Endodermal cell (in vitro differentiated cells): Measurements from ENCODE around the gene CNTN4. TPM values are rescaled to one million over a fixed set of nuclear protein-coding genes. Genes with fewer than 3 reads are reported as not detected.

Experiments used
- DNase-seq: peaks from one replicate; pipeline ENCODE4 v3.0.0-alpha.2; 2017
- H3K27ac ChIP-seq: 2 replicates; pipeline ENCODE4 v1.5.1; 2013; ENCODE audit warnings: mild to moderate bottlenecking, low read depth, low read length, moderate library complexity
- H3K27me3 ChIP-seq: 2 replicates; pipeline ENCODE4 v1.6.1; 2013; ENCODE audit warnings: mild to moderate bottlenecking, low read length, moderate library complexity; ENCODE audit not compliant: insufficient read depth, control insufficient read depth, poor library complexity, severe bottlenecking
- H3K36me3 ChIP-seq: 2 replicates; pipeline ENCODE4 v1.7.0; 2013; ENCODE audit warnings: mild to moderate bottlenecking, low read length, moderate library complexity; ENCODE audit not compliant: control insufficient read depth, insufficient read depth
- H3K4me1 ChIP-seq: one replicate; pipeline ENCODE4 v1.7.0; 2013; ENCODE audit warnings: low read length; ENCODE audit not compliant: control insufficient read depth, insufficient read depth
- H3K4me3 ChIP-seq: 2 replicates; pipeline ENCODE4 v1.5.1; 2013; ENCODE audit warnings: mild to moderate bottlenecking, low read length, moderate library complexity
- H3K9ac ChIP-seq: 2 replicates; pipeline ENCODE4 v1.6.1; 2013; ENCODE audit warnings: mild to moderate bottlenecking, low read length, moderate library complexity; ENCODE audit not compliant: poor library complexity, severe bottlenecking; ENCODE audit errors: extremely low read depth
- H3K9me3 ChIP-seq: 2 replicates; pipeline ENCODE4 v1.6.1; 2013; ENCODE audit warnings: mild to moderate bottlenecking, low read length, moderate library complexity; ENCODE audit not compliant: control insufficient read depth
- H3K27ac Mint-ChIP-seq: 2 replicates; pipeline ENCODE4 v1.8.0; 2020; ENCODE audit warnings: mixed read lengths
- H3K27me3 Mint-ChIP-seq: 2 replicates; pipeline ENCODE4 v1.8.0; 2021; ENCODE audit warnings: mild to moderate bottlenecking, mixed read lengths; ENCODE audit not compliant: insufficient read depth
- H3K36me3 Mint-ChIP-seq: 2 replicates; pipeline ENCODE4 v1.8.0; 2020; ENCODE audit warnings: low read depth, mixed read lengths
- H3K4me1 Mint-ChIP-seq: 2 replicates; pipeline ENCODE4 v1.8.0; 2020; ENCODE audit warnings: mixed read lengths
- H3K4me3 Mint-ChIP-seq: 2 replicates; pipeline ENCODE4 v1.8.0; 2020; ENCODE audit warnings: mild to moderate bottlenecking, moderate library complexity, mixed read lengths
- H3K9me3 Mint-ChIP-seq: 2 replicates; pipeline ENCODE4 v1.8.0; 2020; ENCODE audit warnings: mild to moderate bottlenecking, mixed read lengths
- WGBS, 2 experiments: methylation state at CpG; one replicate each; pipeline versions ENCODE4 v1.1.5 to v1.1.7; 2013; ENCODE audit warnings: missing lambda C conversion rate in 2 of 2, mixed read lengths in 1 of 2; ENCODE audit not compliant: insufficient coverage in 1 of 2, insufficient read length in 1 of 2; 5-methylcytosine and 5-hydroxymethylcytosine counted together
- total RNA-seq, 2 donors: library from RNA; stranded (reverse); fragmentation: NEBNext Ultra II Directional in 1 of 2; extraction: Animal tissue kit (Norgen Biotek cat#: 25700) in 1 of 2; gene quantifications; 2 replicates in 1 of 2; 3 replicates in 1 of 2; pipeline ENCODE4 v1.2.1, GENCODE V29; 2021
- TF ChIP-seq, protein P1 (sequence below): fragments of 200-600 bp; sonication (generic); conservative IDR thresholded peaks from 2 replicates; pipeline ENCODE4 v1.5.0; 2021; ENCODE audit warnings: antibody characterized with exemption, mild to moderate bottlenecking

The CNTN4 gene
- total RNA-seq, 2 donors from 2014 or later: 10.8 to 11.1 TPM

DNA sequence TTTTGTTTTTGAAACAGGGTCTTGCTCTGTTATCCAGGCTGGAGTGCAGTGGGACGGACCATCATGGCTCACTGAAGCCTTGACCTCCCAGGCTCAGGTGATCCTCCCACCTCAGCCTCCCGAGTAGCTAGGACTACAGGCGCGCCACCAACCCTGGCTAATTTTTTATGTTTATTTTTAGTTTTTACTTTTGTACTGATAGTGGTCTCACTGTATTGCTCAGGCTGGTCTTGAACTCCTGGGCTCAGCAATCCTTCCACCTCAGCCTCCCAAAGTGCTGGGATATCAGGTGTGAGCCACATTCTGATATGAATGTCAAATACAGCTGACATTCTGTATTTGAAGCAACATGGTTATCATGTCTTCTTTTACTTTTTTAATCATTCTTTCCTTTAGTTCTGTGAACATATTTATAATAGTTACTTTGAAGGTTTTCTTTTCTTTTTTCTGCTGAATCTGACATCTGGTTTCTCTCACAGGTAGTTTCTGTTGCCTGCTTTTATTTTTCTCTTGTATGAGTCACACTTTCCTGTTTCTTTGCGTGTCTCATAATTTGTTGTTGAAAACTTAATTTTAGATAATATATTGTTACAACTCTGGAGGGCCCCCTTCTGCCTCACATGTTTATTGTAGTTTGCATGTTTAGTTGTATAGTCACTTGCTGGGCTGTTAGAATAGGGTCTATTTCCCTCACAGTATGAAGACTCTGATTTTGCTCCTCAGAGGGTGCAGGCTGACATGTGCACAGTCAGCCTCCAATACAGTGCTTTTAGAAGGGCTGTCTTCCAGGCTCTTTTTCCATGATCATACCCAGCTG lies 8.4 kb upstream of the CNTN4 start:
- no peak overlapping the region for H3K4me3 ChIP-seq
- TF ChIP-seq, protein P1, sequence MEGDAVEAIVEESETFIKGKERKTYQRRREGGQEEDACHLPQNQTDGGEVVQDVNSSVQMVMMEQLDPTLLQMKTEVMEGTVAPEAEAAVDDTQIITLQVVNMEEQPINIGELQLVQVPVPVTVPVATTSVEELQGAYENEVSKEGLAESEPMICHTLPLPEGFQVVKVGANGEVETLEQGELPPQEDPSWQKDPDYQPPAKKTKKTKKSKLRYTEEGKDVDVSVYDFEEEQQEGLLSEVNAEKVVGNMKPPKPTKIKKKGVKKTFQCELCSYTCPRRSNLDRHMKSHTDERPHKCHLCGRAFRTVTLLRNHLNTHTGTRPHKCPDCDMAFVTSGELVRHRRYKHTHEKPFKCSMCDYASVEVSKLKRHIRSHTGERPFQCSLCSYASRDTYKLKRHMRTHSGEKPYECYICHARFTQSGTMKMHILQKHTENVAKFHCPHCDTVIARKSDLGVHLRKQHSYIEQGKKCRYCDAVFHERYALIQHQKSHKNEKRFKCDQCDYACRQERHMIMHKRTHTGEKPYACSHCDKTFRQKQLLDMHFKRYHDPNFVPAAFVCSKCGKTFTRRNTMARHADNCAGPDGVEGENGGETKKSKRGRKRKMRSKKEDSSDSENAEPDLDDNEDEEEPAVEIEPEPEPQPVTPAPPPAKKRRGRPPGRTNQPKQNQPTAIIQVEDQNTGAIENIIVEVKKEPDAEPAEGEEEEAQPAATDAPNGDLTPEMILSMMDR: no peak
- Mint-ChIP-seq H3K27ac (no peak overlapping the region), H3K9me3 (peaks cover 9% of the 10 kb centered on the region), H3K27me3 (peaks cover 4% of the 10 kb centered on the region), H3K36me3 (no peaks in the 10 kb centered on the region), H3K4me1 (peaks cover 10% of the 10 kb centered on the region), H3K4me3 (no peak overlapping the region)
- H3K4me1 ChIP-seq: no peaks in the 10 kb centered on the region
- WGBS, 2 experiments: 89% methylated on average over 5 of the region's 5 CpGs; no CpG with 5 or more reads in 1 of the 2 experiments
- H3K9me3 ChIP-seq: peaks cover 22% of the 10 kb centered on the region
- H3K9ac ChIP-seq: no peak overlapping the region
- no peak for DNase-seq
- H3K27me3 ChIP-seq: no peaks in the 10 kb centered on the region
- H3K36me3 ChIP-seq: no peaks in the 10 kb centered on the region
- no peak overlapping the region for H3K27ac ChIP-seq

DNA sequence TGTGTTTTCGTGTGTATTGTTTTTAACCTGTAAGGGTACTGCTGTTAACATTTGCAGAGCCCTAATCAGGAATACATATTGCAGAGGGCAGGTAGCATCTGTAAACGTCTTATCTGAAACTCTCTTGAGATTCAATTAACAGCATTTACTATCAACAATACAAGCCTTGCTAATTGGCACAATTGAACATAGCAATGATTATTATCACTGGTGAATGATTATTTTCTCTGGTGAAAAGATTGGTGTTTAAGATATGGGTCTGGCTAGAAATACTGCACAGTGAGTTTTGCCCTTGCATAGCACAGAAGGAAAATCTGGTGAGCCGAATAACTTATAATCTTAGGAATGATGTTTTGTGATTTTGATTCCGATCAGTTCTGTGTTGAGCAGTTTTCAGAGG lies 5.9 kb upstream of the CNTN4 start:
- Histone ChIP-seq H3K27me3 (peaks cover 20% of the 10 kb centered on the region), H3K9me3 (peaks cover 21% of the 10 kb centered on the region), H3K36me3 (no peaks in the 10 kb centered on the region), H3K27ac (no peak overlapping the region), H3K9ac (no peak overlapping the region), H3K4me3 (no peak overlapping the region), H3K4me1 (no peaks in the 10 kb centered on the region)
- Mint-ChIP-seq H3K9me3 (peaks cover 9% of the 10 kb centered on the region), H3K27me3 (peaks cover 27% of the 10 kb centered on the region), H3K27ac (no peak overlapping the region), H3K36me3 (no peaks in the 10 kb centered on the region), H3K4me3 (no peak overlapping the region), H3K4me1 (peaks cover 26% of the 10 kb centered on the region)
- DNase-seq: no peak
- WGBS, 2 experiments: 53 to 65% methylated on average over 3 to 4 of the region's 4 CpGs
- TF ChIP-seq, protein P1: no peak

DNA sequence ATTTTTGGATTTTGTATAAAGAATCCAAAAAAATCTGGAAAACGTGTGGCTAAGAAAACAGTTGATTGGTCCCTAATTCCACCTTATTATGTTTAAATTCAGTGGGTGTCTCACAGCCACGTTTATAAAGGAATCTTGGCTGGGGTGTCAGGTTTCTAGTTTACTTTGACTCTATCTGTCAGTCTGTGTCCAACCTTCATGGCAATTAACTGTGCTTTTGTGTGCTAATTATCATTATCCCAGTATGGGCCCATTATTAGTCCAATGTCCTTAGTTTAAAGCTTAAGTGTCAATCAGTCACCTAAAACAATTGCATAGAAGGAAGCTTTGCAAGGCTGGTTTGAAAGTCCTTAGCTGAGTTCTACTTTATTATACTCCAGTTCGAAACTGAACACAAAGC lies 3.7 kb upstream of the CNTN4 start:
- no peak overlapping the region for H3K4me3 ChIP-seq
- peaks cover 42% of the 10 kb centered on the region for H3K27me3 Mint-ChIP-seq
- DNase-seq: no peak

More for the DNA sequence above, 3.7 kb upstream of the CNTN4 start:
- H3K9me3 Mint-ChIP-seq: peaks cover 9% of the 10 kb centered on the region
- WGBS, 2 experiments: 24 to 36% methylated on average over 2 to 3 of the region's 3 CpGs
- H3K9ac ChIP-seq: no peak overlapping the region
- H3K27ac Mint-ChIP-seq: no peak overlapping the region
- no peaks in the 10 kb centered on the region for H3K36me3 Mint-ChIP-seq
- no peaks in the 10 kb centered on the region for H3K4me1 ChIP-seq
- H3K4me3 Mint-ChIP-seq: no peak overlapping the region
- peaks cover 21% of the 10 kb centered on the region for H3K9me3 ChIP-seq
- TF ChIP-seq, protein P1: no peak
- peaks cover 31% of the 10 kb centered on the region for H3K4me1 Mint-ChIP-seq
- H3K27ac ChIP-seq: no peak overlapping the region
- no peaks in the 10 kb centered on the region for H3K36me3 ChIP-seq
- H3K27me3 ChIP-seq: peaks cover 34% of the 10 kb centered on the region
